GM19035 (cell line): ENCODE results near the gene LYST.
"Not testable (repeated sequence)": the region's sequence is repeated elsewhere in the genome, so short reads cannot be mapped to it uniquely, and the experiment has no call there.

ENCODE experiments used
- ATAC-seq: cut with Tn5 transposase; IDR thresholded peaks from one replicate; pipeline ENCODE4 v1.9.1; 2021; ENCODE audit not compliant: unreplicated experiment

Gene LYST

DNA sequence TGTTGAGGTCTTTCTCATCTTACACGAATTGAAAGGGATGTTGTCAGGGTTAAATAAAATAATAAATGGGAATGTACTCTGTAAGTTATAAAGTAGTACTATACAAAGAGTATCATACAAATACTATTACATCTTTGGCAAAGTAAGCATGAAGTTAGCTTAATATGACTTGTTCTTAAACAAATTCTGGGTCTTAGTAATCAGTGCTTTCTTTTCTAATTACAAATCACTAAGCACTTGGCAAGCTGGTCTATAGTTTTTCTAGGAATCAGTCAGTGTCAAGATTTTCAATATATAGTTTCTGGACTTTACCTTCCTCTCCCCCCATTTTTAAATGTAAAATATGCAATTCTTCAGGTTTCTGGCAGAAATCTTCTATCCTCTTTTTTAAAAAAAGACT lies 6.9 kb downstream of the LYST start:
- ATAC-seq: no peak

DNA sequence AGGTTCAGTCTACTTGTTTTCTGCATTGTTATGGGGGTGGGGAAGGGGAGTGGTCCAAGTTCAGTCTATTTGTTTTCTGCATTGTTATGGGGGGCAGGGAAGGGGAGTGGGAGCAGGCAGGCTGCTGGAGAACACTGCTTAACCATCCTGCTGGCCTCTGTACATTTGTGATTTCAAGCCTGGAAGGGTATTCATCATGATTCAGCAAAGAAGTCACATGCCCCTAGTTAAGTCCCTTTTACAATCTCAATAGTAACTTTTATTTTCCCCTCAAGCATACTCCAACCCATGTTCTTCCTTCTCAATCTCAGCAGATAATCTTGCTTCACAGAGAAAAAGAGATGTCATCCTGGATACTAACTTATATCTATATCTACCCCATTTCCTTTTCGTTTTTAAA lies 7.9 kb downstream of the LYST start:
- ATAC-seq: no peak

DNA sequence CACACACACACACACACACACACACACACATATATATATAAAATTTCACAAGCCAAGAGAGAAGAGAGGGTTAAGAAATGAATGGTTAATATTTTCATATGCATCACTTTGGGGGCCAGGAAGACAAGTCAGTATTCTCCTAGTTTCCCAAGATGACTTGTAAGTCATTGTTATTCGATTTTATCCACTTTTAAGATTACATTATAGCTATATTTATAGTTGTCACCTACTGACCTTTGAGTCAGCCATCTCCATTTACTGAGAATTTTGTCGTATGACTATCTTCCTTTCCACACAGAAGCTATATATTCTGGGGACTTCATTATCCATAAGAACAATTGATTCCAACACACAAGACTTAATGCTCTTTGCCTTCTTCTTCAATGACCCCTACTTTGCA lies 8.9 kb downstream of the LYST start:
- ATAC-seq: no peak

DNA sequence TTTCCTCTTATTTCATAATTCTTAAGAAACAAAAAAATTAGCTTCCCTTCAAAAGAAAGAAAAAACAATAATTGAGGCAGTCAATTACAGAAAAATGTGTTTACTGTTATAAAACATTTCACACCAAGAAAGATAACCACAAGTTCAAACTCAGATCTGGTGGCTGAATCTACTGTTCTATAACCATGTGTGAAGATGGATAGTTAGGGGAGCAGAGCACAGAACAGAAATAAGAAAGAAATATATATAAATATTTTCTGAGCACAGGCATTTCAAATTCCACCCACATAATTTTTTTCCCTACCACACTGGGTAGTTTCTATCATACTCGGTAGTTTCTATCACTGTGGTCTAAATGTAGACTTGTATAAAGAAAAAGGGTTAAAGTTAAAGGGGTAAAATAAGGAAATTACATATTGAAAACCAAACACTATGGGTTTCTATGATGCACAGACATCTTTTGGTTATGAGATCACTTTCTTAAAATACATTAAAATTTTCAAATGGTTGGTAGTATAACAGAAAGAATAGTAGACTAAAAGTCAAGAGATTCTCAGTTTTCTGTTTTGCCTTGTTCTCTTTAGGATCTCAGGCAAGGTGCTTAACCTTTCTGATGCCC lies 10.8 kb downstream of the LYST start:
- peak; percentile 49 for ATAC-seq

DNA sequence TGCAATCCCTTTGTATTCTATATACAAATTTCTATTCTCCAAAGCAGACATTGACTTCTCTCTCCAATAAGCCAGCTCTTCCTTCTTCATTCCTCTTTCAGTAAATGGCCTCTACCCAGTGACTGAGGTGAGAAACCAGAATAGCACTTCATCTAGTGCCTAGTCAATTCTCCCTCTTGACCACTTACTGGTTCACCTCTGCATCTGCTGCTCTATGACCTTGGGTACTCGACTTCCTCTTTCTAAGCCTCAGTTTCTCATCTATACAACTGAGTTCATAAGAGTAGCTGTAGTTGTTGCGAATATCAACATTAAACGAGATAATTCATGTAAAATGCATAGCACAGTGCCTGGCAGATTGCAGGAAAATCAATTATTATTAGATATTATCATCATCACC lies 12.4 kb downstream of the LYST start:
- peak; percentile 51 for ATAC-seq

DNA sequence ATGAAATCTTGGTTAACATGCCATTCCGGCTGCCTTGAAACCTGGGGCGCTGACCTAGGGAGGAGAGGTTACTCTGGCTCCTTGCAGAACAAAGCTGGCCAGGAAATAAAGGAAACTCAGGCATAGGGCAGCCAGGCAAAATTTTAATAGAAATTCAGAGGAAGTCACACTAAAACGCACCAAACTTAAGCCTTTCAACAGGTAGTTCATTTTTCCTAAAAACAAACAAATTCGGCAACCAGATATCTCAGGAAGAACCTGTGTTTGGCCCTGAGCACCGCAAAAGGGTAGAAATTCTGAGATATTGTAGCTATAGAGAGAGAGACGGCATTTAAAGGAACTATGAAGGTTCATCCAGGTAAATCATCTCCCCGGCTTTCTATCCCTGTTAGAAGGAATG lies 13.1 kb downstream of the LYST start:
- no peak for ATAC-seq

DNA sequence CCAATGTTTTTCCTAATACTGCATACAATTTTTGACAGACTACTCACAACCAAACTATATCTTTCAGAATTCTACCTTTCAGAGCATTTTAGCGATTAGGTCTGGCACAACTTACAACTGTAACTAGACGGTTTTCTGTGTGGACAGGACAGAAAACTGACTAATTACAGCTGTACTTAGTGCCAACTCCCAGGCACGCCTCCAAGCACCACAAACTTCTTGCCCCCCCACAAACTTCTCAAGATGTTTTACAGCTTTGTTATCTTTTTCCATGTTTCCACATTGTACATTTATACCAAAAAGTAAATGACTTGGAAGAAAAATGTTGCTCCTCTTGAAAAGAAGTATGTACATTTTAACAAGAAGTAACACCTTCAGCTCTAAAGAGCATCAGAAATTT lies 13.8 kb downstream of the LYST start:
- no peak for ATAC-seq

DNA sequence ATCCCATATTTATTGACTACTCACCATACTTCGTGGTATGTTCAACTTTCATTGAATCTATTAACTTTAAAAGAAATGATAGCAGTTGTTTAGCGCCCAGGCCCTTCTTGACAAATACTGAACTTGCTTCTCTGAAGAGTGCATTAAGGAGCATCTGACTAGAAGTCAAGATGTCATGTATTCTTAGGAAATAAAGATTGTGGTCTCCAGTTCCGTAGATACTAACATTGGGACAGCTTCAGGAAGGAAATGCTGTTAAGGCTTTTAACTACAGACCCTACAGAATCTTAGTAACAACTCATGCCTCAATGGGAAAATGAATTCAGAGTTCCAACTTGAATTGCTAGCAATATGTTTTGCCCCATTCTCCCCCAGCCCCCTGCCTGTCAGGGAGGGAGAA lies 14.8 kb downstream of the LYST start:
- no peak for ATAC-seq

DNA sequence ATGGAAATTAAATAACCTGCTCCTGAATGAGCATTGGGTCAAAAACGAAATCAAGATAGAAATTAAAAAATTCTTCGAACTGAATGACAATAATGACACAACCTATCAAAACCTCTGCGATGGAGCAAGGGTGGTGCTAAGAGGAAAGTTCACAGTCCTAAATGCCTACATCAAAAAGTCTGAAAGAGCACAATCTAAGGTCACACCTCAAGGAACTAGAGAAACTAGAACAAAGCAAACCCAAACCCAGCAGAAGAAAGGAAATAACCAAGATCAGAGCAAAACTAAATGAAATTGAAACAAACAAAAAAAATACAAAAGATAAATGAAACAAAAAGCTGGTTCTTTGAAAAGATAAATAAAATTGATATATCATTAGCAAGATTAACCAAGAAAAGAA lies 18.5 kb downstream of the LYST start:
- not testable (repeated sequence) for ATAC-seq

DNA sequence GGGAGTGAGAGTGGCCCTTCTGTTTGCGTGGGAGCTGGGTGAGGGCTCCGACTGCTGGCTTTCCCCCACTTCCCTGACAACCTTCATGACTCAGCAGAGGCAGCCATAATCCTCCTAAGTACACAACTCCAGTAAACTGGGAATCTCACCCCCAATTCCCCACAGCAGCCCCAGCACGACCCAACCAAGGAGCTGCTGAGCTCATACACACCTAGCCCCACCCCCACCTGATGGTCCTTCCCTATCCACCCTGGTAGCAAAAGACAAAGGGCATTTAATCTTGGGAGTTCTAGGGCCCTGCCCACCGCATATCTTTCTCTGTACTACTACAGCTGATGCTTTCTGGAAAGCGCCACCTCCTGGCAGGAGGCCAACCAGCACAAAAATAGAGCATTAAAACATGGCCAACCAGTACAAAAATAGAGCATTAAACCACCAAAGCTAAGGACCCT lies 21.0 kb downstream of the LYST start:
- ATAC-seq: not testable (repeated sequence)

DNA sequence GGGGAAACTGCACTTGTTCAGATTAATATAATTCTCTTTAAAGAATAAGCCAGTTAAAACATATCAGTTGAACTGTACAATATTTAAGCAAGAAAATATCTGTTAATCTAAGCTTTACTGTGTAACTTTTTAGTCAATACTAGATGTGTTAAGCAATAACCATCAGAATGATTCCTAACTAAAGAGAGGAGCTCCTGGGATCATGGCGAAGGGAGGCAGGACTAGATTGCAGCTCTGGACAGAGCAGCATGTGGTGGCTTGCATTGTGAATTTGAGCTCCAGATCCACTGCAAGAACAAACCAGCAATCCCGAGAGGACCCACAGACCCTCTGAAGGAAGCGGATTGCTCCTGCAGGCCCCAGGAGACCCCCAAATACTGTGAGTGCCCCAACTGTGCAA lies 21.9 kb downstream of the LYST start:
- ATAC-seq: no peak

DNA sequence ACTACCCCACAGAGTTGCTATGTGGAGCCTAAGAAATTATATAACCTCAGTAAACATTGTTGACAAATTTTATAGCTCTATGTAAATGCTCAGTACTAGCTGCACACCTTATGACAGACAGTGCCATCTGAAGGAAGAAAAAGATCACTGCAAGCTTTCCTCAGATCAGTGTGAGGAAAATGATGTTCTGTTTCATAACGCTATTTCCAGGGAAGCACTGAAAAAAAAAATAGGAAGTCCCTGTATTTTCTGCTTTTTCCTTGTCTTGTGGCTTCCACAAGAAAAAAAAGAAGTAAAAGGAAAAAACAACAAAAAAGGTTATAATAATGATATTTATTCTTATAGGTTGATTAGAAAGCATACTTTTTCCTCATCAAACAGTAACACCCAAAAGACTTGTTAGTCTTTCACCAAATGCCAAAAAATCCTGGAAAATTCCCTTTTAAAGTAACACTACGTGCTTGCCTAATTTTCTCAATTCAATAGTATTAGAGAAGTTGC lies 23.2 kb downstream of the LYST start:
- no peak for ATAC-seq

DNA sequence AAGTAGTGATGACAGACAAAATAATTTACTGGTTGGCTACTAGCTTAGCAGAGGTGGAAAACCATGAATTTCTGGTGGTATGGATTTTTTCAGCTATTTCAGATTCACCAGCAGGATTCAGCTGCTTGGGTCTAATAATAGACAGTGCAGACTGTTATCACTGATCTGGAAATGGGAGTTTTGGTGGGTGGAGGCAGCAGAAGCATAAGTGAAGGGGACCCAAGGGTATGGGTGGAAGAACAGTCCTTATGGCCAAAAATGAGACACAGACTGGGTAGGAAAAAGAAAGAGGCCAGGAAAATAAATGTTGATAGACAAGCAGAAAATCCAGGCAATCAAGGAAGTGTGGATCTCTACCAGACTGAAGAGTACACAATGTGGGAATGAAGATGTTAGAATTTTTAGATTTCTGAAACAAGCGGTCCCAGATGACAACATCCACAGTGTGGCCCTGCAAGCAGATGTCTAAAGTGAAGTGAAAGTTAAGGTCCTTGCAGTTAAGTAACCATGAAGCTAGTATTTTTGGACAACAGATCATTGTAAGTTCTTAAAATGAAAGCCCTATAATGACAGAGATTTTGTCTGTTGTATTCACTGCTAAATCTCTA lies 24.7 kb downstream of the LYST start:
- peak; percentile 74 for ATAC-seq

DNA sequence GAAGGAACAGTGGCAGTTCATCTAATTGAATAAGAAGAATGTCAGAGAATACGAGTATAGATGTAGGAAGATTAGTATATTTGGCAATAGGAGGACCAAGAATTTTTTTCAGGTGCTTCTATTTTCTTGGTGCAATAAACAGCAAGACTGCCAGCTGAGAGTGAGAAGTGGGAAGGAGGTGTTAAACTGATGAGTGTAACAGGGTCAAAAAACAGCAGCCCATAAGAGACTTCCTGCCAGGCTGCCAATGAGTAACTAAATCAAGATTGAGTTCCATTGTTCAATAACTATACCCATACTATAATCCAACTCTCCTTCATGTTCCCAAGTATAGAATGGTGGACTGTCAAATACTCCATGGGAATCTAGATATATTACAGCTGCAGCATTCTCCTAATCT lies 28.7 kb downstream of the LYST start:
- ATAC-seq: no peak

DNA sequence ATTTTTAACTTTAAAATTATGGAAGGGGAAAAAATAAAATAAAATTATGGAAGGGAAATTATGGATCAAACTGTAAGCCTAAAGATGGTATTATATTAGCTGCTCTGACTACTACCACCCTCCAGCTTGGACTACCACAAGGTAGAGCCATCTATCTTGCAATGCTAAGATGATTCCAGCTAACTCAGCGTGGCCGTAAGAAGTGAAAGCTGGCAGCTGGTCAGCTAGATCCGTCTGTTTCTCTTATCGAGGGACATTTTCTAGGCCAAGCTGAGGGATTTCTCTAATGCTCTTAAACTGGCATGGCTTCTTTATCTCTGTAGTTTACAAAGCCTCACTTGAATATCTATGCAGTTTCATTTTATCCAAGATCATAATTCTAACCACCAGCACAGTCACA lies 31.5 kb downstream of the LYST start:
- no peak for ATAC-seq

DNA sequence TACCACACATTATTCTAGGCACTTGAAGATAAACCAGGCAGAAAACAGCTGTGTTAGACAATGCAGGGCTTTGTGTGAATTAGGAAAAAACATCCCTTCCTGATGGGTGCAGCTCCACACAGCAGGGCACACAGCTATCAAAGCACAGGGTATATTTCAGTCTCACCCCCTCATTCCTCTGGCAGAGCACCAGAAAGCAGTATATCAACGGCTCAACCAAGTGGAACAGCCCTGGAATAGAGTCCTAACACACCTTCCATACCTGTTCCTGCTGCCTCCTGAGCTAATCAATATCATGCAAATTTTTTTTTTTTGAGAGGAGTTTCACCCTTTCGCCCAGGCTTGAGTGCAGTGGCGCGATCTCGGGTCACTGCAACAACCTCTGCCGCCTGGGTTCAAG lies 32.1 kb downstream of the LYST start:
- no peak for ATAC-seq

DNA sequence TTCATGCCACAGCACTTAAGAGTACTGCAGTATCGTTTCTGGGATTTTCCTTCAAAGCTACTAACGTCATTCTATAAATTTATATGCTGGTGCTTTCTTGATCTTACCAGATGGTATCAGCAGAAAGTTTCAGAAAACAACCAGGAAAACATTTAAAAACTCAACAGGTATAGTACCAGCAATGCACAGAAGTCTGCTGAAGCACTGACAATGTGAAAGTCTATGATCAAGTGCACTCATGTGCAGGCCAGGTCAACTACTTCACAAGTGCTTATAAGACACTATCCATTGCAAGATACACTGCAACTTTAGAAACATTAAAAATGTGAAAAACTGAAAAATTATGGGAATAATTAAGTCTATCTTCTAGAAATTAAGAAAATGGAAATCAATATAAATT lies 34.7 kb downstream of the LYST start:
- no peak for ATAC-seq

DNA sequence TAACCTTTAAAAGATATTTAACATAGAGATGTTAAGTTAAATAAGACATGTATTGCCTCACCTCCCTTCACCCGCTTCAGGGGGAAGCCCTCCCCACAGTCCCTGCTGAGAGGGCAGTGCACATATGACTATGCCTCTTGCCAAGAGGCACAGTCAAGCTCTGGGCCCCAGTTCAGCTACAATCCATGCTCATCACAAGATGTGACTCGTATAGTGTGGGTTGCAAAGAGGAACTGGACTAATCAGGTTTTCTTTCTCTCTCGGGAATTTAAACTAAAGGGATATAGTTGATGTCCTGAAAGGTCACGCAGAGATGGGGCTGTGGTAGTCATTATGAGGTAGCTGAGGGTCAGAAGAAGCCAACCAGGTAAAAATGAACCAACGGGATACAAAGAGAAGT lies 35.6 kb downstream of the LYST start:
- ATAC-seq: peak; percentile 93

DNA sequence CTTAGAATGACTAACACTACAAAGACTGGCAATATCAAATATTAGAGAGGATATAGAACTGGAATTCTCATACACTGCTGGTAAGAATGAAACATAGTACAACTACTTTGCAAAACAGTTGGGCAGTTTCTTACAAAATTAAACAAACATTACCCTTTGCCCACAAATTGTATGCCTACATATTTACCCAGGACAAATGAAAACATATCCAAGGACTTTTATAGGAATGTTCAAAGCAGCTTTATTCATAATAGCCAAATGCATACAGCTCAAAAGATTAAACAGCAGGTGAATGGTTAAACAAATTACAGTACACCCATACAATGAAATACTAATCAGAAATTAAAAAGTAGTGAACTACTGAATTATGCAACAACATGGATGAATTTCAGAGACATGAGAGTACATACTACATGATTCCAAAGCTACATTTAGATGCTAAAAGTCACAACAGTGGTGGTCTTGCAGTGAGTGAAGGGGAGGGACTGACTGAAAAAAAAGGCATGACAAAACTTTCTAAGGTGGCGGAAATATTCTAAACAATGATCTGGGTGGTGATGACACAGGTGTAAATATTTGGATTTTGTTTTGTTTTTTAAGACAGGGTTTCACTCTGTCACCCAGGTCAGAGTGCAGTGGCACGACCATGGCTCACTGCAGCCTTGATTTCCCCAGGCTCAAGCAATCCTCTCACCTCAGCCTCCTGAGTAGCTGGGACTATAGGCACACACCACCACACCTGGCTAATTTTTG lies 40.4 kb downstream of the LYST start:
- ATAC-seq: no peak

DNA sequence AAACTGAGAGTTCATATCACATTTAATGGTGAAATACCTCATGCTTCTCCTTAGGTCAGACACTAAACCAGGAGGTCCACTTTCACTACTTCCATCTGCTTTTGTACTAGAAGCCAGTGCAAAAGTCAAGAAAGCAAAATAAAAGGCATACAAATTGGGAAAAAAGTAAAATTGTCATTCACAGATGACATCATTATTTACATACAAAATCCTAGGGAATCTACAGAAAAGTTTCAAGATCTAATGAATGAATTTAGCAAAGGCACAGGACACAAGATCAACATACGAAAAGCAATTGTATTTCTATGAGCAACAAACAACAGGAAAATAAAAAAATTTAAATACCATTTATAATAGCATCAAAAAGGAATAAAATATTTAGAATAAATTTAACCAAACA lies 41.5 kb downstream of the LYST start:
- ATAC-seq: no peak

DNA sequence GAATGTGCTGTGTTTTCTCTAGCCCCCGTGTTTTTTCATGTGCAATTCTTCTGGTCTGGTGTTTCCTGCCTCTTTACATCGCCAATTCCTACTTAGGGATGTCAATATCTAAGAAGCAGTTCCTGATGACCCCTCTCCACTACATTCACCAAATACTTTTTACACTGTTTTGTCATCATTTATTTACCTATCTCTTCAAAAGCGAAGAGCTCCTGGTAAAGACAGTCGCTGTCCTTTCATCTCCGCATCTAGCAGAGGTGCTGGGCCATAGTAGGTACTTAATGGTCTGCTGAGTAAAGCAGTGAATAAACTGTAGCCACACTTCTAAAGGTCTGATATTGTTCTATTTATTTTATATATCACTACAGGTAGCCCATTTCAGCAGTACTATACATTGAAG lies 43.0 kb downstream of the LYST start:
- no peak for ATAC-seq

DNA sequence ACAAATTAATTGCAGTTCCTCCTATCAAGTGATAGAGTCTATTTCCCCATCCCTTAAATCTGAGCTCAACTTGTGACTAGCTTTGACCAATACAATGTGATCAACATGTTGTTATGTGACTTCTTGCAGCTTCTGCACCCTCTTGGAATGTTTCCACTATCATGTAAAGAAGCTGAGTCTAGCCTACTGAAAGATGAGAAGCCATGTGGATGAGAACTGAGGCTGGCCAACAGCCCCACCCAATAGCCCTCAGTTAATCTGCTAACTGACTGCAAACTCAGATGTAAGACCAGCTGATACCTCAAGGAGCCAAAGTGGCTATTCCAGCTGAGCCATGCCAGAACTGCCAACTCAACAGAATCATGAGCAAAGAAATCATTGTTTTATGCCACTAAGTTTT lies 44.0 kb downstream of the LYST start:
- ATAC-seq: no peak
